ENCODE data around the gene TMC8. TPM values are rescaled to one million over a fixed set of nuclear protein-coding genes. Genes with fewer than 3 reads are reported as not detected.

TMC8 gene
- polyA plus RNA-seq, 1 donor from 2014 or later, result 0.41 TPM

DNA sequence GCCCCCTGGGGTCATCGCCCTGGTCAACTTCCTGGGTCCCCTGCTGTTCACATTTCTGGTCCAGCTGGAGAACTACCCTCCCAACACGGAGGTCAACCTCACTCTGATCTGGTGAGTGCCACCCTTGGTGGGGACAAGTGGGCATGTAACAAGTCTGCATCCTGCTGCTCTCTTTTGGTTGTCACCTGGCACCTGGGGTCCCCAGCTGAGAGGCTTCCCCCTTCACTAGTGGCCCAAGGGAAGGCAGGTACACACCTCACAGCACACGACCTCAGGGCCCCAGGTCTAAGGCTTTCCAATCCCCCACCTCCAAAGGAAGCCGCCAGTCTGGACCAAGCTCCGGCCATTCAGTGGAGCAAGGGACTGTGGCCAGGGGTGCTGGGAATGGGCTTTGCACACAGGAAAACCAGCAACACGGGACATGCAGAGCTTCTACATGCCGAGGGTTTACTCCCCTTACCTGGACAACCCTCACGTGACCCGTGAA, 4.4 kb downstream of the TMC8 start:
- TF ChIP-seq SMC3 (conservative IDR thresholded peaks at IDR 0.05; ENCODE audit: poor library complexity) (no peak), TAF1 (IDR thresholded peaks at IDR 0.05; ENCODE audit: low read depth) (no peak), EP300 (conservative IDR thresholded peaks at IDR 0.05; ENCODE audit: poor library complexity, severe bottlenecking) (no peak), RAD21 (conservative IDR thresholded peaks at IDR 0.05) (no peak), MXI1 (conservative IDR thresholded peaks at IDR 0.05; ENCODE audit: poor library complexity, severe bottlenecking) (no peak), POLR2AphosphoS5 (IDR thresholded peaks at IDR 0.05) (no peak)
- Histone ChIP-seq H3K9me3 (ENCODE audit: low read length) (no peaks in the 10 kb centered on the region), H3K36me3 (ENCODE audit: insufficient read depth, low read length) (no peaks in the 10 kb centered on the region), H3K79me2 (replicated peaks; ENCODE audit: insufficient read depth, low read length) (no peaks in the 10 kb centered on the region), H4K20me1 (ENCODE audit: insufficient read depth) (no peaks in the 10 kb centered on the region), H3K27me3 (ENCODE audit: insufficient read depth, low read depth, low read length) (peaks cover 29% of the 10 kb centered on the region), H3F3A (ENCODE audit: insufficient read depth, low read length, poor library complexity, severe bottlenecking) (no peaks in the 10 kb centered on the region), H3K27ac (ENCODE audit: low read length) (no peak overlapping the region), H3K9ac (ENCODE audit: low read length) (no peak overlapping the region), H2AFZ (ENCODE audit: low read depth, low read length) (no peak overlapping the region), H3K9me2 (ENCODE audit: insufficient read depth, low read length) (no peaks in the 10 kb centered on the region), H3K4me2 (ENCODE audit: low read length) (no peak overlapping the region), H3K4me3 (ENCODE audit: low read length) (no peak overlapping the region)

DNA sequence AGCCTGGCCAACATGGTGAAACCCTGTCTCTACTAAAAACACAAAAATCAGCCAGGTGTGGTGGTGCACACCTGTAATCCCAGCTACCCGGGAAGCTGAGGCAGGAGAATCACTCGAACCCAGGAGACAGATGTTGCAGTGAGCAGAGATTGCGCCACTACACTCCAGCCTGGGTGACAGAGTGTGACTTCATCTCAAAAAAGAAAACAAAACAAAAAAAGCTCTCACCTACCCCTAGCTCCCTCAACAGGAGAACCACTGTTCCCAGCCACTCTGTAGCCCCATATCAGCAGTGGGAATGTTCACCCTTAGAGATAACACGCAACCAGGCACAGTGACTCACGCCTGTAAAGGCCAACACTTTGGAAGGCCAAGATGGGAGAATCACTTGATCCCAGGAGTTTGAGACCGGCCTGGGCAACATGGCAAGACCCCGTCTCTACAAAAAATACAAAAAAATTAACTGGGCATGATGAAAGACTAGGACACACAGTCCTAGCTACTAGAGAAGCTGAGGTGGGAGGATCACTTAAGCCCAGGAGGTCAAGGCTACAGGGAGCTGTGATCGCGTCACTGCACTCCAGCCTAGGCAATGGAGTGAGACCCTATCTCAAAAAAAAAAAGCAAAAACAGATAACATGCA, 5.4 kb downstream of the TMC8 start:
- Histone ChIP-seq H3K4me2 (ENCODE audit: low read length) (no peak overlapping the region), H3K79me2 (replicated peaks; ENCODE audit: insufficient read depth, low read length) (no peaks in the 10 kb centered on the region), H3K36me3 (ENCODE audit: insufficient read depth, low read length) (no peaks in the 10 kb centered on the region), H3K4me3 (ENCODE audit: low read length) (no peak overlapping the region), H3F3A (ENCODE audit: insufficient read depth, low read length, poor library complexity, severe bottlenecking) (no peaks in the 10 kb centered on the region), H3K9ac (ENCODE audit: low read length) (no peak overlapping the region), H2AFZ (ENCODE audit: low read depth, low read length) (no peak overlapping the region), H3K27ac (ENCODE audit: low read length) (no peak overlapping the region), H3K9me2 (ENCODE audit: insufficient read depth, low read length) (no peaks in the 10 kb centered on the region), H4K20me1 (ENCODE audit: insufficient read depth) (no peaks in the 10 kb centered on the region), H3K9me3 (ENCODE audit: low read length) (no peaks in the 10 kb centered on the region), H3K27me3 (ENCODE audit: insufficient read depth, low read depth, low read length) (peaks cover 20% of the 10 kb centered on the region)
- no peak for TF ChIP-seq MXI1 (conservative IDR thresholded peaks at IDR 0.05; ENCODE audit: poor library complexity, severe bottlenecking)
- no peak for TF ChIP-seq POLR2AphosphoS5 (IDR thresholded peaks at IDR 0.05)
- TF ChIP-seq SMC3 (conservative IDR thresholded peaks at IDR 0.05; ENCODE audit: poor library complexity), result no peak
- no peak for TF ChIP-seq EP300 (conservative IDR thresholded peaks at IDR 0.05; ENCODE audit: poor library complexity, severe bottlenecking)
- TF ChIP-seq EZH2 (IDR thresholded peaks at IDR 0.05; ENCODE audit: borderline replicate concordance, insufficient read depth, low read length, poor library complexity, severe bottlenecking), result no peak
- no peak for TF ChIP-seq TAF1 (IDR thresholded peaks at IDR 0.05; ENCODE audit: low read depth)
- no peak for TF ChIP-seq RAD21 (conservative IDR thresholded peaks at IDR 0.05)
- TF ChIP-seq CTCF (IDR thresholded peaks at IDR 0.05; ENCODE audit: poor library complexity, severe bottlenecking), result no peak
- TF ChIP-seq, protein P1, sequence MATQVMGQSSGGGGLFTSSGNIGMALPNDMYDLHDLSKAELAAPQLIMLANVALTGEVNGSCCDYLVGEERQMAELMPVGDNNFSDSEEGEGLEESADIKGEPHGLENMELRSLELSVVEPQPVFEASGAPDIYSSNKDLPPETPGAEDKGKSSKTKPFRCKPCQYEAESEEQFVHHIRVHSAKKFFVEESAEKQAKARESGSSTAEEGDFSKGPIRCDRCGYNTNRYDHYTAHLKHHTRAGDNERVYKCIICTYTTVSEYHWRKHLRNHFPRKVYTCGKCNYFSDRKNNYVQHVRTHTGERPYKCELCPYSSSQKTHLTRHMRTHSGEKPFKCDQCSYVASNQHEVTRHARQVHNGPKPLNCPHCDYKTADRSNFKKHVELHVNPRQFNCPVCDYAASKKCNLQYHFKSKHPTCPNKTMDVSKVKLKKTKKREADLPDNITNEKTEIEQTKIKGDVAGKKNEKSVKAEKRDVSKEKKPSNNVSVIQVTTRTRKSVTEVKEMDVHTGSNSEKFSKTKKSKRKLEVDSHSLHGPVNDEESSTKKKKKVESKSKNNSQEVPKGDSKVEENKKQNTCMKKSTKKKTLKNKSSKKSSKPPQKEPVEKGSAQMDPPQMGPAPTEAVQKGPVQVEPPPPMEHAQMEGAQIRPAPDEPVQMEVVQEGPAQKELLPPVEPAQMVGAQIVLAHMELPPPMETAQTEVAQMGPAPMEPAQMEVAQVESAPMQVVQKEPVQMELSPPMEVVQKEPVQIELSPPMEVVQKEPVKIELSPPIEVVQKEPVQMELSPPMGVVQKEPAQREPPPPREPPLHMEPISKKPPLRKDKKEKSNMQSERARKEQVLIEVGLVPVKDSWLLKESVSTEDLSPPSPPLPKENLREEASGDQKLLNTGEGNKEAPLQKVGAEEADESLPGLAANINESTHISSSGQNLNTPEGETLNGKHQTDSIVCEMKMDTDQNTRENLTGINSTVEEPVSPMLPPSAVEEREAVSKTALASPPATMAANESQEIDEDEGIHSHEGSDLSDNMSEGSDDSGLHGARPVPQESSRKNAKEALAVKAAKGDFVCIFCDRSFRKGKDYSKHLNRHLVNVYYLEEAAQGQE (IDR thresholded peaks at IDR 0.05; ENCODE audit: borderline replicate concordance), result no peak

All from neural cell (in vitro differentiated cells).